Body of pancreas (tissue), 4 donors: ENCODE data around the gene TTLL10. TPM values are rescaled to one million over a fixed set of nuclear protein-coding genes. Genes with fewer than 3 reads are reported as not detected.
"Not testable (repeated sequence)": the region's sequence is repeated elsewhere in the genome, so short reads cannot be mapped to it uniquely, and the experiment has no call there.

ENCODE experiments used
- ATAC-seq: fragments of 150-250 bp; one replicate; pipeline ENCODE4 v1.9.1; 2016
- DNase-seq, 4 donors: peaks; one replicate each; pipeline ENCODE4 v3.0.0-alpha.2; 2019
- H3K27ac ChIP-seq, 4 donors: fragments of 200-600 bp; sonication (generic); 1 replicate in 3 of 4; 2 replicates in 1 of 4; pipeline versions ENCODE4 v1.5.1 to v1.6.1; 2016 to 2019; ENCODE audit warnings: mild to moderate bottlenecking in 1 of 4, mixed read lengths in 1 of 4, moderate library complexity in 1 of 4
- H3K27me3 ChIP-seq, 2 donors: fragments of 200-600 bp; sonication (generic); one replicate each; pipeline ENCODE4 v1.6.0; 2016; ENCODE audit warnings: mild to moderate bottlenecking in 1 of 2
- H3K36me3 ChIP-seq, 2 donors: fragments of 200-600 bp; sonication (generic); replicated peaks in 1 of 2; 2 replicates each; pipeline ENCODE4 v1.5.1; 2016; ENCODE audit warnings: low read depth in 2 of 2; ENCODE audit not compliant: insufficient read depth in 1 of 2
- H3K4me1 ChIP-seq: fragments of 200-600 bp; sonication (generic); one replicate; pipeline ENCODE4 v1.6.0; 2016
- H3K4me3 ChIP-seq, 2 donors: fragments of 200-600 bp; sonication (generic); 1 replicate in 1 of 2; 2 replicates in 1 of 2; pipeline ENCODE4 v1.5.1; 2016 to 2019
- H3K9me3 ChIP-seq, 3 donors: fragments of 200-600 bp; sonication (generic); 1 replicate in 2 of 3; 2 replicates in 1 of 3; pipeline ENCODE4 v1.5.1; 2016
- POLR2A ChIP-seq, 3 donors: fragments of 450-650 bp; IDR thresholded peaks; one replicate each; pipeline ENCODE4 v1.6.1; 2016; ENCODE audit warnings: antibody characterized with exemption in 3 of 3, mild to moderate bottlenecking in 2 of 3
- WGBS, 2 donors: methylation state at CpG; one replicate each; pipeline ENCODE4 v1.1.5; 2017; 5-methylcytosine and 5-hydroxymethylcytosine counted together
- intact Hi-C: fragments of 100-400 bp; cut with DNase I; formaldehyde crosslinking; loops from one replicate; pipeline ENCODE4 v1.15.1; 2023
- total RNA-seq, 2 donors: library from RNA; depleted of rRNA; stranded (reverse); fragments of >200 nt; gene quantifications; one replicate each; pipeline ENCODE4 v1.1.0, GENCODE V29; 2016
- TF ChIP-seq, protein P1 (sequence below), 7 experiments: fragments of 450-650 bp in 4 of 7; fragments of 200-600 bp in 3 of 7; sonication (generic) in 3 of 7; IDR thresholded peaks; one replicate each; pipeline ENCODE4 v1.5.1; 2016 to 2019; ENCODE audit warnings: antibody characterized with exemption in 7 of 7

Gene TTLL10
- total RNA-seq, 2 donors from 2014 or later: 0.66 to 0.78 TPM

DNA sequence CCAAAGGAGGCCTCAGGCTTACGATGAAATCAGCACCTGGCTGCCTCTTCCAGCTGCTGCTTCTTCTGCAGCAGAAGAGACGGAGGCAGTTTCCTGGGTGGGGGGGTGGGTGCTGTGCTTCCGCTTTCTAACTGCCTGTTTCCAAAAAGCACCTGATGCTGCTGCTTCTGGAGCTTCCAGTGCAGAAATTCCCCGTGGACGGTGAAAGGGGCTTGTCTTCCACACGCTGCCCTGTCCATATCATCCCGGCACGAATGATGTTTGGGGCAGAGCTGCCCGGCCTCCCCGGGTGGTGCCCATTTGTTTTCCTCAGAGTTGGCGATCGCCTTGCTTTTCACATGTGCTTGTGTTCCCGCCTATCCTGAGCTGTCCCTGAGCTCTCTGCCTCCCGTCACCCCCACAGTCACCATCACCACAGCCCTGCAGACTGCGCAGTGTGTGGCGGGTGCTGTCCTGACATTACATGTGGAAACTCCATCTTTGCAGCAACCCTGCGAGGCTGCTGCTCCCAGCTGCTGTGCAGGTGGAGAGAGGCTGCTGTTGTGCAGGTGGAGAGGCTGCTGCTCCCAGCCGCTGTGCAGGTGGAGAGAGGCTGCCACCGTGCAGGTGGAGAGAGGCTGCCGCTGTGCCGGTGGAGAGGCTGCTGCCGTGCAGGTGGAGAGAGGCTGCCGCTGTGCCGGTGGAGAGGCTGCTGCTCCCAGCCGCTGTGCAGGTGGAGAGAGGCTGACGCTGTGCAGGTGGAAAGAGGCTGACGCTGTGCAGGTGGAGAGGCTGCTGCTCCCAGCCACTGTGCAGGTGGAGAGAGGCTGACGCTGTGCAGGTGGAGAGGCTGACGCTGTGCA lies 1.8 kb downstream of the TTLL10 start:
- Histone ChIP-seq H3K4me3 (no peak overlapping the region), H3K27me3 (no peaks in the 10 kb centered on the region), H3K27ac (no peak overlapping the region), H3K4me1 (no peaks in the 10 kb centered on the region), H3K36me3 (no peaks in the 10 kb centered on the region), H3K9me3 (no peaks in the 10 kb centered on the region)
- no peak for TF ChIP-seq POLR2A (IDR thresholded peaks at IDR 0.05)
- TF ChIP-seq, protein P1, sequence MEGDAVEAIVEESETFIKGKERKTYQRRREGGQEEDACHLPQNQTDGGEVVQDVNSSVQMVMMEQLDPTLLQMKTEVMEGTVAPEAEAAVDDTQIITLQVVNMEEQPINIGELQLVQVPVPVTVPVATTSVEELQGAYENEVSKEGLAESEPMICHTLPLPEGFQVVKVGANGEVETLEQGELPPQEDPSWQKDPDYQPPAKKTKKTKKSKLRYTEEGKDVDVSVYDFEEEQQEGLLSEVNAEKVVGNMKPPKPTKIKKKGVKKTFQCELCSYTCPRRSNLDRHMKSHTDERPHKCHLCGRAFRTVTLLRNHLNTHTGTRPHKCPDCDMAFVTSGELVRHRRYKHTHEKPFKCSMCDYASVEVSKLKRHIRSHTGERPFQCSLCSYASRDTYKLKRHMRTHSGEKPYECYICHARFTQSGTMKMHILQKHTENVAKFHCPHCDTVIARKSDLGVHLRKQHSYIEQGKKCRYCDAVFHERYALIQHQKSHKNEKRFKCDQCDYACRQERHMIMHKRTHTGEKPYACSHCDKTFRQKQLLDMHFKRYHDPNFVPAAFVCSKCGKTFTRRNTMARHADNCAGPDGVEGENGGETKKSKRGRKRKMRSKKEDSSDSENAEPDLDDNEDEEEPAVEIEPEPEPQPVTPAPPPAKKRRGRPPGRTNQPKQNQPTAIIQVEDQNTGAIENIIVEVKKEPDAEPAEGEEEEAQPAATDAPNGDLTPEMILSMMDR (IDR thresholded peaks at IDR 0.05): no peak
- 83 to 91% methylated on average over 27 to 29 of the region's 29 CpGs for WGBS, 2 donors
- DNase-seq (peak in 2 of 4 donors; percentile 4 to 8), ATAC-seq (no peak)
- intact Hi-C loops: no loop called here

DNA sequence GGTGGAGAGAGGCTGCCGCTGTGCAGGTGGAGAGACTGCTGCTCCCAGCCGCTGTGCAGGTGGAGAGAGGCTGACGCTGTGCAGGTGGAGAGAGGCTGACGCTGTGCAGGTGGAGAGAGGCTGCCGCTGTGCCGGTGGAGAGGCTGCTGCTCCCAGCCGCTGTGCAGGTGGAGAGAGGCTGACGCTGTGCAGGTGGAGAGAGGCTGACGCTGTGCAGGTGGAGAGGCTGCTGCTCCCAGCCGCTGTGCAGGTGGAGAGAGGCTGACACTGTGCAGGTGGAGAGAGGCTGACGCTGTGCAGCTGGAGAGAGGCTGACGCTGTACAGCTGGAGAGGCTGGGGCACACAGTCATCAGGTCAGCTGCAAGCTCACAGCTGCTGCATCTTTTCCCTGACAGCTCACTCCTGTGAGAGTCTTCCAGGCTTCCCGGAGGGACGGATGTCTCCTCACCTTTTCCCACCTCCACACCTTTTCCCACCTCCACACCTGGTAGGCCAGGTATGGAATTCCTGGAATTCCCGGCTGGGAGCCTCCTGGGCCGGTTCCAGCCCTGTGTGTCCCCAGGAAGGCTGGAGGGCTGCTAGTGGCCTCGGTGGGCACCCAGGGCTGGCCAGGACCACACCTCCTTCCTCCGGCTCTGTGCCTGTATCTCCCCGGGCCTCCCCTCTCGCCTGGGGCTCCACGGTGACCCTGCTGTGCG lies 2.5 kb downstream of the TTLL10 start:
- DNase-seq: peak in 2 of 4 donors; percentile 7 to 10
- ATAC-seq, intact Hi-C loops, H3K36me3 ChIP-seq, H3K9me3 ChIP-seq, H3K4me1 ChIP-seq, H3K4me3 ChIP-seq, H3K27me3 ChIP-seq, H3K27ac ChIP-seq: not testable (repeated sequence)
- 54 to 70% methylated on average over 17 to 22 of the region's 22 CpGs for WGBS, 2 donors

DNA sequence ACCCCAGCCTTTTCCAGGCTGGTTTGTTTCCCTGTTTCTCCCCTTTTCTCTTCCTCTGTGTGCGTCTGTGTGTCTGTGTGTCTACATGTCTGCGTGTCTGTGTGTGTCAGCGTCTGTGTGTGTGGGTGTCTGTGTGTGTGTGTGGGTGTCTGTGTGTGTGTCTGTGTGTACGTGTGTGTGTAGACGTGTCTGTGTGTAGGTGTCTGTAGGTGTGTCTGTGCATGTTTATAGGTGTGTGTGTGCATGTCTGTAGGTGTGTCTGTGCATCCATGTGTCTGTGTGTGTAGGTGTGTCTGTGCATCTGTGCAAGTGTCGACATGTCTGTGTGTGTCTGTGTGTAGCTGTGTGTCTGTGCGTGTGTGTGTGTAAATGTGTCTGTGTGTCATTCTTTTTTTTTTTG lies 3.3 kb downstream of the TTLL10 start:
- Histone ChIP-seq H3K4me1 (no peaks in the 10 kb centered on the region), H3K4me3 (no peak overlapping the region), H3K27me3 (no peaks in the 10 kb centered on the region), H3K9me3 (no peaks in the 10 kb centered on the region), H3K36me3 (no peaks in the 10 kb centered on the region), H3K27ac (no peak overlapping the region)
- WGBS, 2 donors: 74 to 80% methylated on average over 5 to 7 of the region's 7 CpGs
- intact Hi-C loops: no loop called here
- DNase-seq: no peak
- no peak for ATAC-seq
- TF ChIP-seq, protein P1 (IDR thresholded peaks at IDR 0.05): no peak
- TF ChIP-seq POLR2A (IDR thresholded peaks at IDR 0.05): no peak

DNA sequence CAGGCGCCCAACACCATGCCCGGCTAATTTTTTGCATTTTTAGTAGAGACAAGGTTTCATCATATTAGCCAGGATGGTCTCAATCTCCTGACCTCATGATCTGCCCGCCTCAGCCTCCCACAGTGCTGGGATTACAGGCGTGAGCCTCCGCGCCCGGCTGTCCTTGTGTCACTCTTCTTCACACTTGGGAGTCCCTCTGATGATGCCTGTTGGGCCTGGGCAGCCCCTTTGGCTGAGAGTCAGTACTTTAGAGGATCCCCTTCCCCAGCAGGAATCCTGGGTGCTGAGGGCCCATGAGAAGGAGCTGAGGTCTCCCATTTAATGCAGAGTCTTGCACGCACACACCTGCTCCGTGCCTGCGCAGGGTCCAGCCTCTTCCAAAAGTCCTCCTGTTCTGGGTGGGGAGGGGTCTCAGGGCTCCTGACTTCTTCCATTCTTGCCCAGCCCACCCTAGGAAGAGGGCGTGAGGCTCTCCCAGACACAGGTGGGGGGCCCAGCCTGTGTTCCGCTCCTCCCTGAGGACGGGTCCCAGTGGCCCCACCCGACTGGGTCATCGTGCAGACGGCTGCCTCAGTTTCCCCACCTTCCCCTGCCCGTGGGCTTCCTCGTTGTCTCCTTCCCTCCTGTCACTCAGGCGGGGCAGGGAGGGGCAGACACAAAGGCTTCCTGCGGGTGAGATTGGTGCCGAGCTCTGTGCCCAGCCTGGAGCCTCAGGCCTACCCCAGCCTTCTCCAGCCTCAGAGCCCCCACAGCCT lies 3.9 kb downstream of the TTLL10 start:
- Histone ChIP-seq H3K4me1 (no peaks in the 10 kb centered on the region), H3K4me3 (no peak overlapping the region), H3K27ac (no peak overlapping the region), H3K9me3 (no peaks in the 10 kb centered on the region), H3K27me3 (no peaks in the 10 kb centered on the region), H3K36me3 (no peaks in the 10 kb centered on the region)
- intact Hi-C loops: no loop called here
- WGBS, 2 donors: 86 to 90% methylated on average over 13 to 21 of the region's 21 CpGs
- TF ChIP-seq, protein P1 (IDR thresholded peaks at IDR 0.05): no peak
- TF ChIP-seq POLR2A (IDR thresholded peaks at IDR 0.05): no peak
- ATAC-seq (no peak), DNase-seq (peak in 1 of 4 donors; percentile 4)

DNA sequence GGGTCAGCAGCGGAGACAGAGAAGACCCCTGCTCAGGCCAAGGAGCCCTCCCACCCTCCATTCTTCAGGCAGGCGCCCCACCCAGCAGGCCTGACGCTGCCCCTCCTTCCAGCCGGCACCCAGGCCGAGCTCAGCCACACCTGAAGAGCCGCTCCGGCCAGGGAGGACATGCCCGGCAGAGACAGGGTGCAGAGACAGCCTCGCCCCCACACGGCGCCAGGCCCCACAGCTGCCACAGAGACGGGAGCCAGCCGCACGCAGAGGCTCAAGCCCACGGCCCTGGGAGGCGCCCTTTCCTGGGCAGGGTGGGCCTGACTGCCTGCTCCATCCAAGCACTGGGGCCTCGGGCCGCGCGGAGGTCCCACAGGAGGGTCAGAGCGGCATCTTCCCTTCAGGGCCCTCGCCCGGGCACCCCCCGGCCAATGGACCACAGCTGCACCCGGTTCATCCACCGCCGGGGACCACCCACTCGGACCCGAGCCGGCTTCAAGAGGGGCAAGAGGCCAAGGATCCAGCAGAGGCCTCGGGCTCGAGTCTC lies 5.2 kb downstream of the TTLL10 start:
- H3K9me3 ChIP-seq: no peaks in the 10 kb centered on the region
- 90% methylated on average over 4 to 26 of the region's 32 CpGs for WGBS, 2 donors
- H3K27ac ChIP-seq: no peak overlapping the region
- no peaks in the 10 kb centered on the region for H3K4me1 ChIP-seq
- TF ChIP-seq, protein P1 (IDR thresholded peaks at IDR 0.05): no peak
- TF ChIP-seq POLR2A (IDR thresholded peaks at IDR 0.05): no peak
- ATAC-seq (no peak), DNase-seq (peak in 1 of 4 donors; percentile 4)
- H3K36me3 ChIP-seq: no peaks in the 10 kb centered on the region
- H3K4me3 ChIP-seq: no peak overlapping the region
- intact Hi-C loops: no loop called here
- H3K27me3 ChIP-seq: no peaks in the 10 kb centered on the region
